Measurements from ENCODE around the gene ABCC11.
"Not testable (repeated sequence)": the region's sequence is repeated elsewhere in the genome, so short reads cannot be mapped to it uniquely, and the experiment has no call there.

ABCC11 gene

GRCh38 chr16:48252013-48252412, 4.7 kb upstream of the ABCC11 start:
- CTCF ChIA-PET, result interaction anchor here (0.6 kb wide), 1 partner anchor 371 kb away, joined by 3 read pairs; no protein-coding TSS in a partner anchor
- no peak for TF ChIP-seq NFRKB (IDR thresholded peaks at IDR 0.05)
- POLR2A ChIA-PET, result no interaction called here
- no peak for DNase-seq (ENCODE audit: extremely low spot score)

- POLR2A ChIA-PET, result no interaction called here
- no peak for DNase-seq (ENCODE audit: extremely low spot score)
- CTCF ChIA-PET, result interaction anchor here (0.6 kb wide), 1 partner anchor 1230 kb away, joined by 3 read pairs; no protein-coding TSS in a partner anchor
- TF ChIP-seq, protein P1, sequence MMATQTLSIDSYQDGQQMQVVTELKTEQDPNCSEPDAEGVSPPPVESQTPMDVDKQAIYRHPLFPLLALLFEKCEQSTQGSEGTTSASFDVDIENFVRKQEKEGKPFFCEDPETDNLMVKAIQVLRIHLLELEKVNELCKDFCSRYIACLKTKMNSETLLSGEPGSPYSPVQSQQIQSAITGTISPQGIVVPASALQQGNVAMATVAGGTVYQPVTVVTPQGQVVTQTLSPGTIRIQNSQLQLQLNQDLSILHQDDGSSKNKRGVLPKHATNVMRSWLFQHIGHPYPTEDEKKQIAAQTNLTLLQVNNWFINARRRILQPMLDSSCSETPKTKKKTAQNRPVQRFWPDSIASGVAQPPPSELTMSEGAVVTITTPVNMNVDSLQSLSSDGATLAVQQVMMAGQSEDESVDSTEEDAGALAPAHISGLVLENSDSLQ (IDR thresholded peaks at IDR 0.05), result no peak
- TF ChIP-seq FOXK2 (IDR thresholded peaks at IDR 0.05) (no peak), FOXA1 (IDR thresholded peaks at IDR 0.05) (no peak), NFRKB (IDR thresholded peaks at IDR 0.05) (no peak), TARDBP (IDR thresholded peaks at IDR 0.05) (no peak), ZNF384 (IDR thresholded peaks at IDR 0.05) (no peak), BHLHE40 (IDR thresholded peaks at IDR 0.05; ENCODE audit: borderline replicate concordance) (no peak), FOXM1 (IDR thresholded peaks at IDR 0.05; ENCODE audit: borderline replicate concordance) (no peak), SP1 (IDR thresholded peaks at IDR 0.05) (no peak), CTBP1 (IDR thresholded peaks at IDR 0.05; ENCODE audit: borderline replicate concordance) (no peak), HDGF (IDR thresholded peaks at IDR 0.05; ENCODE audit: borderline replicate concordance) (no peak), ARNT (IDR thresholded peaks at IDR 0.05) (no peak), LEF1 (IDR thresholded peaks at IDR 0.05; ENCODE audit: borderline replicate concordance) (no peak), L3MBTL2 (conservative IDR thresholded peaks at IDR 0.05) (no peak)
These were observed 3.4 kb upstream of the ABCC11 start for GRCh38 chr16:48250520-48251278.

DNA sequence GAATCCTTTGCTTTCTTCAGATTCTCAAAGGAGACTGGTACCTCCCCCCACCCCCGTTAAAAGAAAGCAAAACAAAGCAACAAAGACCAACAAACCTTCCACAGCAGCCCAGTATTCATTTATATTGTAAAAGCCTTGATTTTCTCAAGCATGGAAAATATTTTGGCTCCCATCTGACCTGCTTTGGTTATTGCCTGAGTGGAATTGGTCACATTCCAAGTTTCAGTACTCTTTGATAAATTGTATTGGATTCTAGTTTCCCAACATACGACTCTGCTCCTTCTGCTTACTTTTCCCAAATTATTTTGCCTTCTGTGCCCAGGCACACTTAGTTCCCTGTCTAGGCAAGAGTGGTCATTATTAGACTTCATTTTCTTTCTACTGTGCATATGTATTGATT, 1.3 kb downstream of the ABCC11 start:
- ChIA-PET CTCF (no interaction called here), POLR2A (no interaction called here)
- no peak for DNase-seq (ENCODE audit: extremely low spot score)
- TF ChIP-seq ZNF384 (IDR thresholded peaks at IDR 0.05) (no peak), TARDBP (IDR thresholded peaks at IDR 0.05) (no peak), SP1 (IDR thresholded peaks at IDR 0.05) (no peak), SUZ12 (IDR thresholded peaks at IDR 0.05) (no peak), LEF1 (IDR thresholded peaks at IDR 0.05; ENCODE audit: borderline replicate concordance) (no peak)
- TF ChIP-seq, protein P1 (IDR thresholded peaks at IDR 0.05), result no peak

DNA sequence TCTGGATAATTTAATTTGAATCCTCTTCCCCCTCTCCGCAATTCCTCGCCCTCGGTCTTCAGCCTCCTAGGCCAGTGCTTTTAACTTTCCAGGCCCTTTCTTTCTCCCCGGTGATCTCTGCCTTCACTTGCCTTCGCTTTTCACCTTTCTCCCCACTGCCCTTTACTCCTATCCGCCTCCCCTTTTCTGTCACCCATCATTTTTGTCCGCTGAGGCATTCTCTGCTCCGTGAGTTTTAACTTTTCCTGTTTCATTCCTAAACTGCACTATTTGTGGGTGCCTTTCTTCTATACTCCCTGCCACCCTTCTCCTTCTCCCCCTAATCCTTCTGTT, 2.5 kb downstream of the ABCC11 start:
- ChIA-PET POLR2A (no interaction called here), CTCF (no interaction called here)
- TF ChIP-seq FOXM1 (IDR thresholded peaks at IDR 0.05; ENCODE audit: borderline replicate concordance) (no peak), BHLHE40 (IDR thresholded peaks at IDR 0.05; ENCODE audit: borderline replicate concordance) (no peak), CTBP1 (IDR thresholded peaks at IDR 0.05; ENCODE audit: borderline replicate concordance) (no peak), TARDBP (IDR thresholded peaks at IDR 0.05) (no peak), FOXK2 (IDR thresholded peaks at IDR 0.05) (no peak), L3MBTL2 (conservative IDR thresholded peaks at IDR 0.05) (0 out of 2 replicates have a peak, but pooled peaks have one; percentile 4), SUZ12 (IDR thresholded peaks at IDR 0.05) (no peak)
- TF ChIP-seq, protein P1 (IDR thresholded peaks at IDR 0.05), result no peak
- DNase-seq (ENCODE audit: extremely low spot score), result no peak

- TF ChIP-seq TARDBP (IDR thresholded peaks at IDR 0.05) (no peak), FOXA1 (IDR thresholded peaks at IDR 0.05) (no peak), SP1 (IDR thresholded peaks at IDR 0.05) (no peak), L3MBTL2 (conservative IDR thresholded peaks at IDR 0.05) (peak; percentile 44; the same call in 1 of the 2 replicates), ELF4 (IDR thresholded peaks at IDR 0.05) (peak; percentile 48; the same call in 1 of the 2 replicates), CTBP1 (IDR thresholded peaks at IDR 0.05; ENCODE audit: borderline replicate concordance) (no peak)
- TF ChIP-seq, protein P1 (IDR thresholded peaks at IDR 0.05), result peak; percentile 70
- ChIA-PET CTCF (no interaction called here), POLR2A (interaction anchor here (1.4 kb wide), 1 partner anchor 141 kb away, joined by 5 read pairs; the partner anchor contains the start of gene SIAH1)
- peak; percentile 81 for DNase-seq (ENCODE audit: extremely low spot score)
These were observed 3.1 kb downstream of the ABCC11 start, which contains the start of gene LONP2 for GRCh38 chr16:48244080-48244862. Gene LONP2, plus strand, starts transcription at chr16:48244300. Its CDS starts 89 bp downstream, at chr16:48244389.

DNA sequence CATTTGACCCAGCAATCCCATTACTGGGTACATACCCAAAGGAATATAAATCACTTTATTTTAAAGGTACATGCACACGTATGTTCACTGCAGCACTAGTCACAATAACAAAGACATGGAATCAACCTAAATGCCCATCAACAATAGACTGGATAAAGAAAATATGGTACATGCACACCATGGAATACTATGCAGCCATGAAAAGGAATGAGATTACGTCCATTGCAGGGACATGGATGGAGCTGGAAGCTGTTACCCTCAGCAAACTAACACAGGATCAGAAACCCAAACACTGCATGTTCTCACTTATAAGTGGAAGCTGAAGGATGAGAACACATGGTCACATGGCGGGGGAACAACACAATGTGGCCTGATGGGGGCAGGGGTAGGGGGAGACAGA, 7.2 kb downstream of the ABCC11 start:
- DNase-seq (ENCODE audit: extremely low spot score); POLR2A ChIA-PET; CTCF ChIA-PET: not testable (repeated sequence)
